Panc1 (cell line): ENCODE measurements around the gene POC1B. TPM values are rescaled to one million over a fixed set of nuclear protein-coding genes. Genes with fewer than 3 reads are reported as not detected.

Experiments used
- ATAC-seq: fragments of 200-7000 bp; cut with Tn5 transposase; 2 replicates; pipeline ENCODE4 v1.9.1; 2020; ENCODE audit warnings: mild to moderate bottlenecking, moderate library complexity
- BruUV-seq: library from RNA; stranded (reverse); fragments of 400-500 nt; replicated peaks from 2 replicates; lab custom pipeline; 2021; lab: Mats Ljungman, UMichigan
- CTCF ChIA-PET: fragments of 300-600 bp; sonication (Branson Sonifier 250); formaldehyde crosslinking; loops from one replicate; lab custom pipeline; 2022; ENCODE audit warnings: antibody characterized with exemption; lab: Charles Lee
- POLR2A ChIA-PET: fragments of 300-600 bp; sonication (Branson Sonifier 250); formaldehyde crosslinking; loops from one replicate; lab custom pipeline; 2022; ENCODE audit warnings: antibody characterized with exemption; lab: Charles Lee
- DNase-seq: peaks from one replicate; pipeline ENCODE4 v3.0.0-alpha.2; 2010; ENCODE audit warnings: low read depth, low spot score
- H3K27ac ChIP-seq: 2 replicates; pipeline ENCODE4 v1.5.1; 2011; ENCODE audit warnings: mild to moderate bottlenecking, low read length, inconsistent platforms
- H3K27me3 ChIP-seq: fragments of 200-500 bp; sonication (Bioruptor generic); 2 replicates; pipeline ENCODE4 v1.6.0; 2014; ENCODE audit warnings: low read length, inconsistent platforms; ENCODE audit not compliant: control insufficient read depth, insufficient read depth
- H3K36me3 ChIP-seq: fragments of 200-500 bp; sonication (Bioruptor generic); 2 replicates; pipeline ENCODE4 v1.5.1; 2014; ENCODE audit warnings: inconsistent platforms, mild to moderate bottlenecking, low read length, moderate library complexity; ENCODE audit not compliant: control insufficient read depth, insufficient read depth
- H3K4me1 ChIP-seq: 2 replicates; pipeline ENCODE4 v1.5.1; 2011; ENCODE audit warnings: inconsistent platforms, mild to moderate bottlenecking, low read length, moderate library complexity; ENCODE audit not compliant: control insufficient read depth, insufficient read depth
- H3K4me3 ChIP-seq, 2 experiments: 2 replicates each; pipeline ENCODE4 v1.5.1; 2011 to 2012; ENCODE audit warnings: low read depth in 2 of 2, low read length in 2 of 2, mild to moderate bottlenecking in 2 of 2, inconsistent platforms in 1 of 2, moderate library complexity in 1 of 2
- H3K9me3 ChIP-seq: fragments of 200-500 bp; sonication (Bioruptor generic); 2 replicates; pipeline ENCODE4 v1.5.1; 2014; ENCODE audit warnings: low read depth, mild to moderate bottlenecking, inconsistent platforms, low read length, moderate library complexity; ENCODE audit not compliant: control insufficient read depth, insufficient read depth
- CTCF ChIP-seq: fragments of 450-650 bp; IDR thresholded peaks from 2 replicates; pipeline ENCODE4 v1.5.1; 2017; ENCODE audit warnings: mild to moderate bottlenecking
- POLR2AphosphoS5 ChIP-seq: IDR thresholded peaks from 2 replicates; pipeline ENCODE4 v1.6.1; 2012; ENCODE audit warnings: mild to moderate bottlenecking, low read depth, low read length, moderate library complexity
- REST ChIP-seq, 2 experiments: IDR thresholded peaks; 2 replicates each; pipeline ENCODE4 v1.6.1; 2011 to 2012; ENCODE audit warnings: low read depth in 2 of 2, control low read depth in 1 of 2, low read length in 1 of 2, mild to moderate bottlenecking in 1 of 2, moderate library complexity in 1 of 2; ENCODE audit not compliant: insufficient read depth in 1 of 2
- SIN3A ChIP-seq: IDR thresholded peaks from 2 replicates; pipeline ENCODE4 v1.6.1; 2012; ENCODE audit warnings: low read depth, mild to moderate bottlenecking, low read length, moderate library complexity, borderline replicate concordance; ENCODE audit not compliant: insufficient read depth
- TCF7L2 ChIP-seq: IDR thresholded peaks from 2 replicates; pipeline ENCODE4 v1.6.1; 2011; ENCODE audit warnings: mild to moderate bottlenecking, low read depth, low read length, inconsistent platforms
- in situ Hi-C: cut with HindIII; loops from 2 replicates; pipeline ENCODE4 v1.10.0; 2016; ENCODE audit warnings: low sequenced_read_pairs, low pct_unique_long_range_greater_than_20kb
- intact Hi-C: fragments of 100-400 bp; cut with micrococcal nuclease; formaldehyde crosslinking; loops from one replicate; pipeline ENCODE4 v1.10.0; 2022; ENCODE audit not compliant: unreplicated experiment
- total RNA-seq: library from RNA; stranded (reverse); gene quantifications from one replicate; pipeline ENCODE4 v1.2.1, GENCODE V29; 2021; ENCODE audit not compliant: unreplicated experiment

Gene POC1B
- total RNA-seq, 1 experiment from 2014 or later = 7.3 TPM

- TF ChIP-seq SIN3A (no peak), TCF7L2 (no peak), POLR2AphosphoS5 (no peak), REST (IDR thresholded peaks at IDR 0.05; ENCODE audit: insufficient read depth in 1 of 2, low read depth in 2 of 2, low read length in 1 of 2) (no peak), CTCF (no peak)
- Histone ChIP-seq H3K4me1 (no peaks in the 10 kb centered on the region), H3K9me3 (no peaks in the 10 kb centered on the region), H3K4me3 (no peak overlapping the region), H3K27ac (no peak overlapping the region), H3K27me3 (no peaks in the 10 kb centered on the region), H3K36me3 (no peaks in the 10 kb centered on the region)
- ChIA-PET CTCF (no interaction called here), POLR2A (no interaction called here)
- BruUV-seq = no TSS peak
- intact Hi-C loops (no loop called here), in situ Hi-C loops (no loop called here)
- ATAC-seq (no peak), DNase-seq (no peak)
Observed at GRCh38 chr12:89414851-89415250, 111.0 kb downstream of the POC1B start.

DNA sequence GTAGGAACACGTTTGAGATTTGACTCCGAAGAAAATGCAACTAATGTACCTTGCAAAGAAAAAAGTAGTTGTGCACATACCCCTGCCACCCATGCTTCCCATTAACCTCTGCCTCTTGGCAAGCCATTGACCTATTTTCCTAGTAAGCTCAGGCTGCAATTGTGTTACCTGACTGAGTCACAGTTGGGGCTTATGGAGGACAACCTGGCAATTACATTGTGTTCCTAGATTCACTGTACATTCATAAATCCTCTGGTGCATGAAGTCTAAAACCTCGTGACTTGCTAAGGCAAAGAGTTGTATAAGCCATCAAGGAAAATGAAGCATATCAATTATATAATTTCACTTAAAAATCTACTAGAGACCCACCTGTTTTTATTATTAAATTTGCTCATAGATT is 111.5 kb downstream of the POC1B start:
- Histone ChIP-seq H3K36me3 (no peaks in the 10 kb centered on the region), H3K4me1 (no peaks in the 10 kb centered on the region), H3K4me3 (no peak overlapping the region), H3K27me3 (no peaks in the 10 kb centered on the region), H3K27ac (no peak overlapping the region), H3K9me3 (no peaks in the 10 kb centered on the region)
- POLR2A ChIA-PET = no interaction called here
- TF ChIP-seq SIN3A (no peak), TCF7L2 (no peak), CTCF (no peak), POLR2AphosphoS5 (no peak), REST (IDR thresholded peaks at IDR 0.05; ENCODE audit: insufficient read depth in 1 of 2, low read depth in 2 of 2, low read length in 1 of 2) (no peak)
- intact Hi-C loops = no loop called here
- ATAC-seq (no peak), DNase-seq (no peak)
- CTCF ChIA-PET = no interaction called here
- in situ Hi-C loops = no loop called here
- BruUV-seq = no TSS peak
